GM18505 (cell line): Measurements from ENCODE around the gene CHRM5.

ENCODE experiments used
- ATAC-seq: cut with Tn5 transposase; IDR thresholded peaks from one replicate; pipeline ENCODE4 v1.9.1; 2021; ENCODE audit not compliant: unreplicated experiment
- POLR2A ChIP-seq: IDR thresholded peaks from 4 replicates; pipeline ENCODE4 v1.6.1; 2011; ENCODE audit warnings: borderline replicate concordance; ENCODE audit not compliant: insufficient read depth, insufficient read length; ENCODE audit errors: extremely low read depth

CHRM5 gene

GRCh38 chr15:34106423-34106822, 138.1 kb downstream of the CHRM5 start:
- TF ChIP-seq POLR2A, result no peak
- ATAC-seq, result no peak

GRCh38 chr15:34107315-34107714, 139.0 kb downstream of the CHRM5 start:
- no peak for ATAC-seq
- no peak for TF ChIP-seq POLR2A

GRCh38 chr15:34109797-34110663, 141.7 kb downstream of the CHRM5 start:
- no peak for ATAC-seq
- no peak for TF ChIP-seq POLR2A

- no peak for TF ChIP-seq POLR2A
- no peak for ATAC-seq
Observed at GRCh38 chr15:34111488-34111887, 143.2 kb downstream of the CHRM5 start.

GRCh38 chr15:34114215-34114614, 145.9 kb downstream of the CHRM5 start:
- TF ChIP-seq POLR2A, result no peak
- ATAC-seq, result no peak

- TF ChIP-seq POLR2A, result no peak
- no peak for ATAC-seq
Observed at GRCh38 chr15:34114739-34115138, 146.4 kb downstream of the CHRM5 start.

GRCh38 chr15:34116620-34117019, 148.3 kb downstream of the CHRM5 start:
- TF ChIP-seq POLR2A, result no peak
- ATAC-seq, result no peak
